GM19025 (cell line): ENCODE data around the gene CD99.
"Not testable (repeated sequence)": the region's sequence is repeated elsewhere in the genome, so short reads cannot be mapped to it uniquely, and the experiment has no call there.

ENCODE experiments used
- ATAC-seq: cut with Tn5 transposase; IDR thresholded peaks from one replicate; pipeline ENCODE4 v1.9.1; 2021; ENCODE audit warnings: mild to moderate bottlenecking, low read depth, moderate library complexity; ENCODE audit not compliant: unreplicated experiment

CD99 gene

DNA sequence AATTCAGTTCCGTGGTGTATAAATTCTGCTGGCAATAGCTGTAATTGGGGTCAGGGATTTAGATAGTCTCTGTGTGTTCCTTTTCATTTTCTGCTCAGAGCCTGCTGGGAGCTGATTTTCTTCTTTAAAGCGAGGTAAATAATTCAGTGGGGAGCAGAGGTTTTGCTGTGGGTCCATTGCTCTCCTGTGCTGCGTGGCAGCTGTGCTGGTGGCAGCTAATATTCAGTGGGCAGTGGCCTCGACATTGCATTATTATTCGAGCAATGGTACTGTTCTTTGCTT, 74.4 kb downstream of the CD99 start:
- no peak for ATAC-seq

- ATAC-seq = no peak
Measured at GRCh38 chrX:2766906-2767305, 75.8 kb downstream of the CD99 start.

- ATAC-seq = no peak
Measured at GRCh38 chrX:2767631-2768455, 76.7 kb downstream of the CD99 start.

GRCh38 chrX:2769615-2770014, 78.5 kb downstream of the CD99 start:
- no peak for ATAC-seq

- ATAC-seq = not testable (repeated sequence)
Measured at GRCh38 chrX:2773166-2774055, 82.3 kb downstream of the CD99 start.

DNA sequence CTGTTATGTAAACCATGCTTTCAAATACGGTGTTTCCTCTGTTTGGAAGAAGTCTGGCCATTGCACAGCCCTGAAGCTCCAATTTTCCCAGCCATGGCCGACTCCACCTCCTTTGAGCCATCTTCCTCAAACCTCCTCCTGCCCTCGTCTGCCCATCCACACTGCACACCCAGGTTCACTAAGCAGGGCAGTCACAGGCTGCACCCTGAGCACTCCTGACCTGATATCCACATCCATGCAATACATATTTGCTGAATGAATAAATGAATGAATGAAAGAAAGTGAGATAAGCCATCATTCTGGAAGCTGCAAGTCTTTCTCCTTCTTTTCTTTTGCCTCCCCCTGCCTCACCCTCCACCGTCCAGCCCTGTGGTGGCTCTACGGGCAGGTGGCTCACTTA, 83.0 kb downstream of the CD99 start:
- ATAC-seq = no peak

DNA sequence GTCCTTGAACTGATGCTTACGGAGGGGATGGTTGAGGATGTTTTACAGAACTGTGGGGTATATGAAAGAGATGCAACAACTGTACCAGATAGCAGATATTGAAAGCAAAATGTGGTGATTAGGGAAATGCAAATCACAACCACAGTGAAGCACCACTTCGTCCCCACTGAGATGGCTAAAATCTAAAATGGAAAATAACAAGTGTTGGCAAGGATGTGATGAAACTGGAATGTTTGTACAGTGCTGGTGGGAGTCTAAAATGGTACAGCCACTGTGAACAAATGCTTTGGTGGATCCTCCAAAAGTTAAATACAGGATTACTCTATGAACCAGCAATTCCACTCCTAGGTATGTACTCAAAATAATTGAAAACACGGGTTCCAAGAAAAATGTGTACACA, 83.7 kb downstream of the CD99 start:
- no peak for ATAC-seq

DNA sequence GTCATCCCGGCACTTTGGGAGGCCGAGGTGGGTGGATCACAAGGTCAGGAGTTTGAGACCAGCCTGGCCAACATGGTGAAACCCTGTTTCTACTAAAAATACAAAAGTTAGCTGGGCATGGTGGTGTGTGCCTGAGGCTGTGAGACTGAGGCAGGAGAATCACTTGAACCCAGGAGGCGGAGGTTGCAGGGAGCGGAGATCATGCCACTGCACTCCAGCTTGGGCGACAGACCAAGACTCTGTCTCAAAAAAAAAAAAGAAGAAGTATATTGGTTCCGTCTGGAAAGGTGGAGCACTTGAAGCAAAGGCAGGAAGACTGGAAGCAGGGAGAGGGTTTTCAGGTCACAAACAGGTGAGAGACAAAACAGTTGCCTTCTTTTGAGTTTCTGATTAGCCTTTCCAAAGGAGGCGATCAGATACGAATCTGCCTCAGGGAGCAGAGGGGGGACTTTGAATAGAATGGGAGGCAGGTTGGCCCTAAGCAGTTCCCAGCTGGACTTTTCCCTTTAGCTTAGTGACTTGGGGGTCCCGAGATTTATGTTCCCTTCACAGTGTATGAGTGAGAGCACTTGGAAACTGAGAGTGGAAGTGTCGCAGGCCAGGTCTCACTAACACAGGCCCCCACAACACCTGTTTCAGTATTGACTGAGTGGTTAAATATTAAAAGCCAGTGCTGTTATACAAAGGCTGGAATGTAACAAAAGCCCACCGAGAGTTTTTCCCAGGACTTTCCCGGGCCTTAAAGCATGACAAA, 89.6 kb downstream of the CD99 start:
- not testable (repeated sequence) for ATAC-seq

DNA sequence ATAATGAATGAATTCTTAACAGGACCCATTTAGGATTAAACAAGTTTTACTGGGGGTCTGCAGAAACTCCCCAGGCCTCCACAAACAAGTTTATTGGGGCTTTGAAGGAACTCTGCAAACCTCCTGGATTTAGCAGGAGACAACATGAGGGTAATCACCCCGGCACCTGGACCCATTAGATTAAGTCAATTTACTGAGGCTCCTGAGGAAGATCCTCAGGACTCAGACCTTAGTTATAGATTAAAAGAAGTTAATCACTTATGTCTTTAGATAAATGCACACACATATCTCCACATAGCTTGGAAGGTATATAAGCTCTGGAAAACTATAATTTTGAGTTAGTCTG, 90.1 kb downstream of the CD99 start:
- ATAC-seq = no peak

DNA sequence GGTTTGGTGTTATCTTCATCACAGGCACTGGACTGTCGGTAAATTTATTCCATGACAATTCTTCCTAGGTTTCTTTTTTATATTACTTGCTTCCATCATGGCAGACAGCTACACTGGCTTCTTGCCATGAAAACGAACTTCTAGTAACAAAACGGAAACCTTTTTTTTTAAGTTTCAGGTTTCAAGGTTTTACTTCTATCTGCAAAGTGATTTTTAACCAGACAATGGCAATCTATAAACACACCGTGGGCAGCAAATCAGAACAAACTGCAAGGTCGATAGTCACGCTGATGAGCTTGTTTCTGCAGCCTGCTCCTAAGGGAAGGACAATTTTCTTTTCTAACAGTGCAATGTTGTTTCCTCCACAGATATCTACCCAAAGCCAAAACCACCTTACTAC, 90.6 kb downstream of the CD99 start:
- no peak for ATAC-seq

DNA sequence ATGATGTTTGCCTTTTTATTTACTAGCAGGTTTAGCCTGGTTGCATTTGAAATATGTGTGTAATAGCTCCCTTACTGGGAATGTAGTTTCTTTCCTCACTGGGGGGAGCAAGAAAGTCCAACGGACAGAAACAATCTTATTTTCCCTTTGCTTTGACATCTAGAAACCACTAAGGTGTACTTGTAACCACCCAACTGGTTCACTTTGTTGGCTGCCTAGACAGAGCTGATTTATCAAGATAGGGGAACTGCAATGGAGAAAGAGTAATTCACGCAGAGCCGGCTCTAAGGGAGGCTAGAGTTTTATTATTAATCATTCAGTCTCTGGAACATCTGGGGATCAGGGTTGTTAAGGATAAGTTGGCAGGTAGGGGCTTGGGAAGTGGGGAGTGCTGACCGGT, 91.1 kb downstream of the CD99 start:
- no peak for ATAC-seq

GRCh38 chrX:2782778-2783177, 91.7 kb downstream of the CD99 start:
- no peak for ATAC-seq

GRCh38 chrX:2784026-2784425, 92.9 kb downstream of the CD99 start:
- ATAC-seq = no peak

GRCh38 chrX:2785538-2785937, 94.4 kb downstream of the CD99 start:
- ATAC-seq = no peak

DNA sequence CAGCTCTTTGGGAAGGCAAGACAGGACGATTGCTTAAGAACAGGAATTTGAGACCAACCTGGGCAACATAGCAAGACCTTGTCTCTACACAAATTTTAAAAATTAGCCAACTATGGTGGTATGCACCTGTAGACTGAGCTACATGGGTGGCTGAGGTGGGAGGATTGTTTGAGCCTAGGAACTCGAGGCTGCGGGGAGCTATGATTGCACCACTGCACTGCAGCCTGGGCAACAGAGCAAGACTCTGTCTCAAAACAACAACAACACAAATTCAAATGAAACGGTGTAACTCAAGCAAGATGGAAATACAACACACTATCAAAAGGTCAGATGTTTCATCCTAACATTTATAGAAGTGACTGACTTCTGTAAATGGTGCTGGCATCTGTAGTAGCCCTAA, 97.9 kb downstream of the CD99 start:
- ATAC-seq = no peak

DNA sequence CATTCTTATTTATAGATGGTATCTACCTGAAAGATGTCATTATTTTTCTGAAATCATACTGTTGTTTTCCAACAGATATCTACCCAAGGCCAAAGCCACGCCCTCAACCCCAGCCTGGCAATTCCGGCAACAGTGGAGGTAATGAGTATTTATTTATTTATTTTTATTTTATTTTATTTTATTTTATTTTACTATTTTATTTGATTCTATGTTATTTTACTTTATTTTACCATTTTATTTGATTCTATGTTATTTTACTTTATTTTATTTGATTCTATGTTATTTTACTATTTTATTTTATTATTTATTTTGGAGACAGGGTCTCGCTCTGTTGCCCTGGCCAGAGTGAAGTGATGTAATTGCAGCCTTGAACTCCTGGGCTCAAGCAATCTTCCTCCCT, 98.5 kb downstream of the CD99 start:
- no peak for ATAC-seq
